ENCODE measurements around the gene CGB2. TPM values are rescaled to one million over a fixed set of nuclear protein-coding genes. Genes with fewer than 3 reads are reported as not detected.

Gene CGB2
- total and polyA plus RNA-seq, 2 experiments from 2014 or later, result not detected

DNA sequence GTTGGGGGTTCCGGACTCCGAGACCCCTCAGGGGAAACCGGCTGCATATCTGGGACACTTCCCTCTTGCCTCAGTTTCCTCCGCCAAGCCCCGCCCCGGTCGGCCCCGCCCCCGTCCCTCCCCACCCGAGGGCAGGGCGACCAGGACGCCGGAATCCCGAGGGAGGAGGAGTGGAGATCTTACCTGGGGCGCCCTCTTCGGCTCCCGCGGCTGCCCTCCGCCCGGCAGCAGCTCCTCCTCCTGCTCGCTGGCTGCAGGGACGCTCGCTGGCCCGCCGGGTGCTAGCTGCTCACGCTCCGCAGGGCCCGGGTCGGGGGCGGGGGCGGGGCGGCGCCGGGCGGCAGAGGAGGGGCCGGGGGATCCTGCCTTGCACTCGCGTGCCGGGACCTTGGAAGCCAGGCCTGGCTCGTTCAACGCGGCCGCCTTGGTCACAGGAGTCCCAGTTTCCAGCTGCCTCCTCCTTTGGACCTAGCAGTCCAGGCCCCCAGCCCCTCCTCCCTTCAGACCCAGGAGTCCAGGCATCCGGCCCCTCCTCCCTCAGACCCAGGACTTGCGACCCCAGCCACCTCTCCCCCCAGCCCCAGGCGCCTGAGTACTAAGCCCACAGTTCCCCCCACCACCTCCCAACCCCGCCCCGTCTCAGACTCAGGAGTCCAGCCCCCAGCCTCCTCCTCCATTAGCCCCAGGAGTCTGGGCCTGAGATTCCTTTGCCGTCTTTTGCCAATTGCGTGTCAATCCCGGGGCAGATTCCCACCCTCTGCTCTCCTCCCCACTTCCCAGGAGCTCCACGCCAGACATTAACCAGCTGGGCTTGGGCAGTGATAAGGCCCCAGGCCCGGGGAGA lies 33.3 kb downstream of the CGB2 start, which contains the start of gene NTF4:
NTF4 (minus strand) TSS at position 51 of the 844 bp plus-strand sequence. CDS start 2,821 bp downstream, outside the sequence.
- WGBS, 2 experiments (ENCODE audit: low coverage in 1 of 2, low lambda C conversion rate in 2 of 2, missing lambda C conversion rate in 2 of 2), result 12 to 13% methylated on average over 30 to 40 of the region's 53 CpGs
- Histone ChIP-seq H3K9me2 (ENCODE audit: insufficient read depth) (no peaks in the 10 kb centered on the region), H3K79me2 (ENCODE audit: insufficient read depth) (peaks cover 13% of the 10 kb centered on the region), H3K27ac (no peak within 1 kb of the TSS), H3K4me2 (ENCODE audit: unreplicated experiment) (peak within 1 kb of the TSS; percentile 61), H3K9ac (no peak within 1 kb of the TSS), H3K36me3 (ENCODE audit: low read depth) (no peaks in the 10 kb centered on the region), H3K4me1 (ENCODE audit: insufficient read depth) (no peaks in the 10 kb centered on the region), H4K20me1 (ENCODE audit: insufficient read depth) (no peaks in the 10 kb centered on the region), H3K27me3 (replicated peaks; ENCODE audit: insufficient read depth) (no peaks in the 10 kb centered on the region), H3F3A (ENCODE audit: insufficient read depth) (peaks cover 6% of the 10 kb centered on the region; the same call in 1 of the 2 replicates), H3K9me3 (ENCODE audit: low read depth) (no peaks in the 10 kb centered on the region), H3K4me3 (peak within 1 kb of the TSS; percentile 57), H2AFZ (no peak within 1 kb of the TSS)
- peak; percentile 50 for DNase-seq
- in situ Hi-C loops (cut with MboI), result no loop called here
- TF ChIP-seq EZH2phosphoT487 (IDR thresholded peaks at IDR 0.05; ENCODE audit: insufficient read depth, low read depth), result no peak
- TF ChIP-seq EZH2 (IDR thresholded peaks at IDR 0.05; ENCODE audit: insufficient read depth, poor library complexity, severe bottlenecking), result no peak

- peaks cover 6% of the 10 kb centered on the region; the same call in 1 of the 2 replicates for H3F3A ChIP-seq (ENCODE audit: insufficient read depth)
- H4K20me1 ChIP-seq (ENCODE audit: insufficient read depth), result no peaks in the 10 kb centered on the region
- no peaks in the 10 kb centered on the region for H3K9me3 ChIP-seq (ENCODE audit: low read depth)
- H3K27ac ChIP-seq, result no peak overlapping the region
- H3K4me1 ChIP-seq (ENCODE audit: insufficient read depth), result no peaks in the 10 kb centered on the region
- H3K27me3 ChIP-seq (replicated peaks; ENCODE audit: insufficient read depth), result no peaks in the 10 kb centered on the region
- H3K4me3 ChIP-seq, result no peak overlapping the region
- in situ Hi-C loops (cut with MboI), result no loop called here
- no peak for TF ChIP-seq EZH2phosphoT487 (IDR thresholded peaks at IDR 0.05; ENCODE audit: insufficient read depth, low read depth)
- TF ChIP-seq EZH2 (IDR thresholded peaks at IDR 0.05; ENCODE audit: insufficient read depth, poor library complexity, severe bottlenecking), result no peak
- no peak for DNase-seq
- no peaks in the 10 kb centered on the region for H3K9me2 ChIP-seq (ENCODE audit: insufficient read depth)
- no peak overlapping the region for H3K9ac ChIP-seq
- no peaks in the 10 kb centered on the region for H3K36me3 ChIP-seq (ENCODE audit: low read depth)
- H3K4me2 ChIP-seq (ENCODE audit: unreplicated experiment), result no peak overlapping the region
- H2AFZ ChIP-seq, result no peak overlapping the region
- peaks cover 2% of the 10 kb centered on the region; the same call in 1 of the 2 replicates for H3K79me2 ChIP-seq (ENCODE audit: insufficient read depth)
- 70% methylated on average over 13 of the region's 13 CpGs for WGBS, 2 experiments (ENCODE audit: low coverage in 1 of 2, low lambda C conversion rate in 2 of 2, missing lambda C conversion rate in 2 of 2)
These were observed 34.3 kb downstream of the CGB2 start for GRCh38 chr19:49065905-49066512.

DNA sequence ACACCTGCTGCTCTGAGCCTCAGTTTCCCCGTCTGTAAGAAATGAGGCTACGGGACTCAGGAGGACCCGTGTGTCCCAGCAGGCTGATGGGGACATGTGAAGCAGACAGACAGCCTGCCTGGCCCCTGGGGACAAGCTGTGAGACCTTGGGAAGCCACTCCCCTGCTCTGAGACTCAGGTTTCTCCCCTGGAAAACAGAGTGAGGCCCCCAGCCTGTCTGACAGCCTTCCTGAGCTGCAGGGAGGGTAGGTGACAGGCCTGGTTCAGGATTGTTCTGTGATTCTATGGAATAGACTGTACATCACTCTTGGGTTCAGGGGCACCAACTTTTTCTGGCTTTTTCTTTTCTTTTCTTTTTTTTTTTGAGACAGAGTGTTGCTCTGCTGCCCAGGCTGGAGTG lies 35.9 kb downstream of the CGB2 start:
- H2AFZ ChIP-seq, result no peak overlapping the region
- 29 to 31% methylated on average over 3 of the region's 3 CpGs for WGBS, 2 experiments (ENCODE audit: low coverage in 1 of 2, low lambda C conversion rate in 2 of 2, missing lambda C conversion rate in 2 of 2)

GRCh38 chr19:49069026-49069425 lies 37.3 kb downstream of the CGB2 start:
- Histone ChIP-seq H3K79me2 (ENCODE audit: insufficient read depth) (no peaks in the 10 kb centered on the region), H3K9me2 (ENCODE audit: insufficient read depth) (no peaks in the 10 kb centered on the region), H3K9ac (no peak overlapping the region), H3K4me1 (ENCODE audit: insufficient read depth) (no peaks in the 10 kb centered on the region), H3K36me3 (ENCODE audit: low read depth) (no peaks in the 10 kb centered on the region), H2AFZ (no peak overlapping the region), H3K9me3 (ENCODE audit: low read depth) (no peaks in the 10 kb centered on the region), H3K4me2 (ENCODE audit: unreplicated experiment) (no peak overlapping the region), H3F3A (ENCODE audit: insufficient read depth) (peaks cover 6% of the 10 kb centered on the region; the same call in 1 of the 2 replicates), H4K20me1 (ENCODE audit: insufficient read depth) (no peaks in the 10 kb centered on the region), H3K27me3 (replicated peaks; ENCODE audit: insufficient read depth) (peaks cover 6% of the 10 kb centered on the region; the same call in 1 of the 2 replicates), H3K27ac (no peak overlapping the region), H3K4me3 (no peak overlapping the region)
- DNase-seq, result no peak
- WGBS, 2 experiments (ENCODE audit: low coverage in 1 of 2, low lambda C conversion rate in 2 of 2, missing lambda C conversion rate in 2 of 2), result 92 to 93% methylated on average over 9 of the region's 9 CpGs
- in situ Hi-C loops (cut with MboI), result no loop called here
- TF ChIP-seq EZH2 (IDR thresholded peaks at IDR 0.05; ENCODE audit: insufficient read depth, poor library complexity, severe bottlenecking) (no peak), EZH2phosphoT487 (IDR thresholded peaks at IDR 0.05; ENCODE audit: insufficient read depth, low read depth) (no peak)

More for the DNA sequence above, 35.9 kb downstream of the CGB2 start:
- Histone ChIP-seq H3K4me3 (no peak overlapping the region), H3K4me1 (ENCODE audit: insufficient read depth) (no peaks in the 10 kb centered on the region), H3K9ac (no peak overlapping the region), H3K27me3 (replicated peaks; ENCODE audit: insufficient read depth) (no peaks in the 10 kb centered on the region), H3K9me2 (ENCODE audit: insufficient read depth) (no peaks in the 10 kb centered on the region), H3K4me2 (ENCODE audit: unreplicated experiment) (no peak overlapping the region), H3K27ac (no peak overlapping the region), H3K9me3 (ENCODE audit: low read depth) (no peaks in the 10 kb centered on the region), H4K20me1 (ENCODE audit: insufficient read depth) (no peaks in the 10 kb centered on the region), H3F3A (ENCODE audit: insufficient read depth) (peaks cover 6% of the 10 kb centered on the region; the same call in 1 of the 2 replicates), H3K36me3 (ENCODE audit: low read depth) (no peaks in the 10 kb centered on the region), H3K79me2 (ENCODE audit: insufficient read depth) (no peaks in the 10 kb centered on the region)
- DNase-seq, result no peak
- in situ Hi-C loops (cut with MboI), result no loop called here
- TF ChIP-seq EZH2 (IDR thresholded peaks at IDR 0.05; ENCODE audit: insufficient read depth, poor library complexity, severe bottlenecking) (no peak), EZH2phosphoT487 (IDR thresholded peaks at IDR 0.05; ENCODE audit: insufficient read depth, low read depth) (no peak)
